MM.1S (cell line): Measurements from ENCODE around the gene RASSF1.

Source experiments
- DNase-seq: peaks from one replicate; pipeline ENCODE4 v3.0.0-alpha.2; 2015
- H2AFZ ChIP-seq: fragments of 300-600 bp; sonication (generic); 2 replicates; pipeline ENCODE4 v1.6.0; 2016; ENCODE audit warnings: antibody characterized with exemption, low read length
- H3F3A ChIP-seq: fragments of 300-600 bp; sonication (generic); 2 replicates; pipeline ENCODE4 v1.6.1; 2016; ENCODE audit warnings: mild to moderate bottlenecking, antibody characterized with exemption, low read length, moderate library complexity, mixed read lengths; ENCODE audit not compliant: insufficient read depth
- H3K27ac ChIP-seq: fragments of 300-600 bp; sonication (generic); 2 replicates; pipeline ENCODE4 v1.5.1; 2016; ENCODE audit warnings: mild to moderate bottlenecking, low read length
- H3K27me3 ChIP-seq: fragments of 300-600 bp; sonication (generic); replicated peaks from 2 replicates; pipeline ENCODE4 v1.6.0; 2016; ENCODE audit warnings: low read length; ENCODE audit not compliant: insufficient read depth
- H3K36me3 ChIP-seq: fragments of 300-600 bp; sonication (generic); replicated peaks from 2 replicates; pipeline ENCODE4 v1.6.1; 2016; ENCODE audit warnings: mild to moderate bottlenecking, low read length, mixed read lengths; ENCODE audit not compliant: insufficient read depth
- H3K4me1 ChIP-seq: fragments of 300-600 bp; sonication (generic); 2 replicates; pipeline ENCODE4 v1.6.1; 2016; ENCODE audit warnings: low read length, mixed read lengths
- H3K4me2 ChIP-seq: fragments of 300-600 bp; sonication (generic); 2 replicates; pipeline ENCODE4 v1.6.0; 2016; ENCODE audit warnings: low read depth, low read length
- H3K4me3 ChIP-seq: fragments of 300-600 bp; sonication (generic); 2 replicates; pipeline ENCODE4 v1.5.1; 2016; ENCODE audit warnings: low read length, mixed read lengths
- H3K79me2 ChIP-seq: fragments of 300-600 bp; sonication (generic); 2 replicates; pipeline ENCODE4 v1.6.1; 2016; ENCODE audit warnings: mixed run types, low read length, mixed read lengths
- H3K9ac ChIP-seq: fragments of 300-600 bp; sonication (generic); 2 replicates; pipeline ENCODE4 v1.6.1; 2016; ENCODE audit warnings: low read length, mixed read lengths
- H3K9me2 ChIP-seq: fragments of 300-600 bp; sonication (generic); replicated peaks from 2 replicates; pipeline ENCODE4 v1.6.1; 2016; ENCODE audit warnings: mild to moderate bottlenecking, low read length, mixed read lengths; ENCODE audit not compliant: insufficient read depth
- H3K9me3 ChIP-seq: fragments of 300-600 bp; sonication (generic); replicated peaks from 2 replicates; pipeline ENCODE4 v1.6.1; 2016; ENCODE audit warnings: mild to moderate bottlenecking, low read length, mixed read lengths; ENCODE audit not compliant: insufficient read depth
- H4K20me1 ChIP-seq: fragments of 300-600 bp; sonication (generic); 2 replicates; pipeline ENCODE4 v1.6.1; 2016; ENCODE audit warnings: mild to moderate bottlenecking, low read length, moderate library complexity, mixed read lengths; ENCODE audit not compliant: insufficient read depth
- EZH2 ChIP-seq: fragments of 300-600 bp; sonication (generic); optimal IDR thresholded peaks from 2 replicates; pipeline ENCODE3; 2017; ENCODE audit warnings: low read depth, mild to moderate bottlenecking, antibody characterized with exemption, low read length, mixed read lengths
- EZH2phosphoT487 ChIP-seq: fragments of 300-600 bp; sonication (generic); IDR thresholded peaks from 2 replicates; pipeline ENCODE4 v1.6.1; 2018; ENCODE audit warnings: antibody characterized with exemption, low read length
- TF ChIP-seq, protein P1 (sequence below): fragments of 300-600 bp; sonication (generic); IDR thresholded peaks from 2 replicates; pipeline ENCODE4 v1.5.1; 2016; ENCODE audit warnings: antibody characterized with exemption, low read length, mixed read lengths

Gene RASSF1

DNA sequence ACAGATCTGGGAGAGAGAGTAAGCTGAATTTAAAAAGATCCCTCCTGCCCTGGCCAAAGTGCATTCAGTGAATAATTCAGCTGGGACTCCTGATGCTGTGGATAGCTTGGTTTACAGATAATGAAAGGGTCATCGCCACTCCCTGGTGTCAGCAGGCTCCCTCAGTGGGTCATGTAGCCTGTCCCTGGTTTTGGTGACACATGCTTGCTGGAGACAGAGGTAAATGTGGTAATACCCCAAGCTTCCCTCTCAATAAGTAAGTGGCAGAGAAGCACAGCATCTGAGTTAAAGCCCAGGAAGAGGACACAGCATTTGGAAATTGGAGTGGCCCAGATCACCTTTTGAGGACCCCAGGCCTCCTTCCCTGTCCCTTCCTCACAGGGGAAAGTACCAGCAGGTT, 16.8 kb upstream of the RASSF1 start:
- no peaks in the 10 kb centered on the region for H3K9me3 ChIP-seq
- no peaks in the 10 kb centered on the region for H3K9me2 ChIP-seq
- peaks cover 29% of the 10 kb centered on the region for H3K4me1 ChIP-seq
- no peaks in the 10 kb centered on the region for H4K20me1 ChIP-seq
- DNase-seq, result no peak
- no peak overlapping the region for H2AFZ ChIP-seq
- H3K27ac ChIP-seq, result no peak overlapping the region
- peak overlapping the region; percentile 91 for H3K4me3 ChIP-seq
- peak overlapping the region; percentile 87 for H3K4me2 ChIP-seq
- H3F3A ChIP-seq, result 0 out of 2 replicates have a peak, but pooled peaks cover 6% of the 10 kb centered on the region
- H3K27me3 ChIP-seq, result no peaks in the 10 kb centered on the region
- peaks cover 65% of the 10 kb centered on the region for H3K79me2 ChIP-seq
- H3K9ac ChIP-seq, result peak overlapping the region; percentile 90; the same call in 1 of the 2 replicates
- peaks cover 11% of the 10 kb centered on the region; the same call in 1 of the 2 replicates for H3K36me3 ChIP-seq
- TF ChIP-seq EZH2phosphoT487 (no peak), EZH2 (no peak)
- TF ChIP-seq, protein P1, sequence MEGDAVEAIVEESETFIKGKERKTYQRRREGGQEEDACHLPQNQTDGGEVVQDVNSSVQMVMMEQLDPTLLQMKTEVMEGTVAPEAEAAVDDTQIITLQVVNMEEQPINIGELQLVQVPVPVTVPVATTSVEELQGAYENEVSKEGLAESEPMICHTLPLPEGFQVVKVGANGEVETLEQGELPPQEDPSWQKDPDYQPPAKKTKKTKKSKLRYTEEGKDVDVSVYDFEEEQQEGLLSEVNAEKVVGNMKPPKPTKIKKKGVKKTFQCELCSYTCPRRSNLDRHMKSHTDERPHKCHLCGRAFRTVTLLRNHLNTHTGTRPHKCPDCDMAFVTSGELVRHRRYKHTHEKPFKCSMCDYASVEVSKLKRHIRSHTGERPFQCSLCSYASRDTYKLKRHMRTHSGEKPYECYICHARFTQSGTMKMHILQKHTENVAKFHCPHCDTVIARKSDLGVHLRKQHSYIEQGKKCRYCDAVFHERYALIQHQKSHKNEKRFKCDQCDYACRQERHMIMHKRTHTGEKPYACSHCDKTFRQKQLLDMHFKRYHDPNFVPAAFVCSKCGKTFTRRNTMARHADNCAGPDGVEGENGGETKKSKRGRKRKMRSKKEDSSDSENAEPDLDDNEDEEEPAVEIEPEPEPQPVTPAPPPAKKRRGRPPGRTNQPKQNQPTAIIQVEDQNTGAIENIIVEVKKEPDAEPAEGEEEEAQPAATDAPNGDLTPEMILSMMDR, result no peak

DNA sequence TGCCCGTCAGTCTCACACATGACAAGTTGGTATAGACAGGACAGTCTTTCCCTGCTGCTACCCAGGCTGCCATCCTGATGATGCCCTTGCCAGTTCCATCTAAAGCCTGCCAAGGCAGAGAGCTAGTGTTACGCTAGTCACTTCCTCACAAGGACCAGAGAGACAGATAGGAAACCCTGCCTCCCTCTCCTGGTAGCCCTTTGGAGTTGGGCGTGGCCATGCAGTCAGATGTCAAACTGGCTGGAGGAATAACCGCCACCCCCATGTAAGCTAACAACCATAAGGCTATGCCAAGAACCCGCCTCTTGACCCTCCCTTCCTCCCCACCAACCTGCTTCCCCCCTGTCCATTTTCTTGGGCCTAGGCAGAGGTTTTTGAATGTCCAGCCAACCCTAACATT, 15.9 kb upstream of the RASSF1 start:
- Histone ChIP-seq H3K9ac (no peak overlapping the region; the same call in 1 of the 2 replicates), H3K27me3 (no peaks in the 10 kb centered on the region), H3K4me3 (peak overlapping the region; percentile 91; the same call in 1 of the 2 replicates), H4K20me1 (no peaks in the 10 kb centered on the region), H3K36me3 (peaks cover 11% of the 10 kb centered on the region; the same call in 1 of the 2 replicates), H3K9me2 (no peaks in the 10 kb centered on the region), H3K4me2 (peak overlapping the region; percentile 87), H3K27ac (no peak overlapping the region), H3F3A (0 out of 2 replicates have a peak, but pooled peaks cover 6% of the 10 kb centered on the region), H3K9me3 (no peaks in the 10 kb centered on the region), H3K4me1 (peaks cover 32% of the 10 kb centered on the region), H2AFZ (no peak overlapping the region), H3K79me2 (peaks cover 70% of the 10 kb centered on the region)
- TF ChIP-seq EZH2 (no peak), EZH2phosphoT487 (no peak)
- TF ChIP-seq, protein P1, result no peak
- DNase-seq, result no peak

DNA sequence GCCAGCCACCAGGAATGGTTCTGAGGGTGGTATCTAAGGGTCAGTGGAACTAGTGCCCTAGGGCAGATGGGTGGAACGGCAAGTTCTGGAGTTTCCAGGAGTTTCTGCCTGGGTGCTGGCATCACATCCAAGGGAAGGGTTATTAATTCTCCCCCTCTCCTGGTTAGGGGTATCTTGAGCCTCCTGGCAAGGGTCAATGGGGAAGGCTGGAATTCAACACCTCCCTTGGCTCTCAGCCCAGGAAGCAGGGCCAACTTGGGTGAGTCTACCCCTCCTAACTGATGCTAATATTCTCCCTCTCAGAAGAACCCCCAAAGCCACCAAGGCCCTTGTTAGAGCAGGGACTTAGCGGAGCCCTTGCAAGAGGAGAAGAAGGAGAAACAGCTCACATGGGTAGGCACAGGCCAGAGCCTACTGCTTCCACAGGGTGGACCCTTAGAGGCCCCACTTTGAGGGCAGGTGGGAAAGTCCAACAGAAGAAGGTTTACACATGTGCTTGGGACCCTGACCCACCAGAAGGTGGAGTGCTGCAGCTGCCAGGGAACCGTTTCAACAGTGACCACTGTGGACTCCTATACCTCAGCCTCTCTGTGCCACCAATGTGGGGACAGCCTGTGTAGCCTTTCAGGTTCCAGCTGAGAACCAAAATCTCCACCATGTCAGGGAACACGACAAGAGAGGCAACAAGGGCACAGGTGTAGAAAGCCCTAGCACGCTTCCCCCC, 15.4 kb upstream of the RASSF1 start:
- Histone ChIP-seq H3K4me1 (peaks cover 35% of the 10 kb centered on the region), H3K9me2 (no peaks in the 10 kb centered on the region), H3K27me3 (no peaks in the 10 kb centered on the region), H3K9me3 (no peaks in the 10 kb centered on the region), H3K36me3 (peaks cover 11% of the 10 kb centered on the region; the same call in 1 of the 2 replicates), H3K27ac (no peak overlapping the region), H3K4me3 (no peak overlapping the region), H3K79me2 (peaks cover 75% of the 10 kb centered on the region), H3F3A (0 out of 2 replicates have a peak, but pooled peaks cover 6% of the 10 kb centered on the region), H4K20me1 (no peaks in the 10 kb centered on the region), H3K4me2 (peak overlapping the region; percentile 87), H3K9ac (no peak overlapping the region), H2AFZ (no peak overlapping the region)
- TF ChIP-seq EZH2 (no peak), EZH2phosphoT487 (no peak)
- TF ChIP-seq, protein P1, result no peak
- no peak for DNase-seq
